PC-3 (cell line): ENCODE data around the gene SLC22A4.

Experiments used
- EZH2 ChIP-seq: fragments of 300-600 bp; sonication (generic); IDR thresholded peaks from one replicate; pipeline ENCODE4 v1.6.1; 2017; ENCODE audit warnings: antibody characterized with exemption, mild to moderate bottlenecking, low read length; ENCODE audit not compliant: unreplicated experiment
- TF ChIP-seq, protein P1 (sequence below): fragments of 300-600 bp; sonication (generic); conservative IDR thresholded peaks from 2 replicates; pipeline ENCODE4 v1.5.1; 2017; ENCODE audit warnings: antibody characterized with exemption, low read depth, mild to moderate bottlenecking, low read length

DNA sequence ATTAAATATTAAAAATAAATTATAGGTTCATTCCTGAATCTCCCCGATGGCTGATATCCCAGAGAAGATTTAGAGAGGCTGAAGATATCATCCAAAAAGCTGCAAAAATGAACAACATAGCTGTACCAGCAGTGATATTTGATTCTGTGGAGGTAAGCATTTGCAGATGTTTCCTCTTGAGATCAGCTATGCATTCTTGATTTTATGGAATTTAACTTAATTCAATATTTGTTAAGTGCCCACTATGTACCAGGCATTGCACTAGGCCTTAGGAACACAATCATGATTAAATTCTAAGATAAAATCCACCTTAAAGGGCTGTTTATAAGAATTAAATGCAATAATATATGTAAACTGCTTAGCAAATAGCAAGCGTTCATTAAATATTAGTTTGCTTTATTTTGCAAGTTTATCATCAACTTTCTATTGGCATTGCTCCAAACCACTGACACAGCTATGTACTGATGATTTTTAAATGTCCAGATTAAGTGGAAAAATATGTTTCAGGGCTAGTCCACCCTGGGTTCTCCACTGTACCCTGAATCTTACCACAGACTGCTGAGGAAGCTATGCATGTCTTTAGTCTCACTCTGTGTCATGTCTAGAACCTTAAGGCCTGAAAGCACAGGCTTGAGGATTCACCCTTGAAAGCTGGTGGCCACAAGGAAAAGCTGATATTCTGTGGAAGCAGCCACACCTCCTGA, 33.2 kb downstream of the SLC22A4 start:
- TF ChIP-seq, protein P1, sequence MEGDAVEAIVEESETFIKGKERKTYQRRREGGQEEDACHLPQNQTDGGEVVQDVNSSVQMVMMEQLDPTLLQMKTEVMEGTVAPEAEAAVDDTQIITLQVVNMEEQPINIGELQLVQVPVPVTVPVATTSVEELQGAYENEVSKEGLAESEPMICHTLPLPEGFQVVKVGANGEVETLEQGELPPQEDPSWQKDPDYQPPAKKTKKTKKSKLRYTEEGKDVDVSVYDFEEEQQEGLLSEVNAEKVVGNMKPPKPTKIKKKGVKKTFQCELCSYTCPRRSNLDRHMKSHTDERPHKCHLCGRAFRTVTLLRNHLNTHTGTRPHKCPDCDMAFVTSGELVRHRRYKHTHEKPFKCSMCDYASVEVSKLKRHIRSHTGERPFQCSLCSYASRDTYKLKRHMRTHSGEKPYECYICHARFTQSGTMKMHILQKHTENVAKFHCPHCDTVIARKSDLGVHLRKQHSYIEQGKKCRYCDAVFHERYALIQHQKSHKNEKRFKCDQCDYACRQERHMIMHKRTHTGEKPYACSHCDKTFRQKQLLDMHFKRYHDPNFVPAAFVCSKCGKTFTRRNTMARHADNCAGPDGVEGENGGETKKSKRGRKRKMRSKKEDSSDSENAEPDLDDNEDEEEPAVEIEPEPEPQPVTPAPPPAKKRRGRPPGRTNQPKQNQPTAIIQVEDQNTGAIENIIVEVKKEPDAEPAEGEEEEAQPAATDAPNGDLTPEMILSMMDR, result no peak
- no peak for TF ChIP-seq EZH2
